Iris pigment epithelial cell (primary cell): ENCODE data around the gene JUN.

ENCODE experiments used
- DNase-seq: peaks from one replicate; pipeline ENCODE4 v3.0.0-alpha.2; 2011; ENCODE audit warnings: low read depth

The JUN gene

GRCh38 chr1:58783993-58784757, at the start of gene JUN:
Gene JUN, minus strand, starts transcription at chr1:58784047. Its CDS starts 977 bp downstream, at chr1:58783070.
- peak; percentile 100 for DNase-seq

DNA sequence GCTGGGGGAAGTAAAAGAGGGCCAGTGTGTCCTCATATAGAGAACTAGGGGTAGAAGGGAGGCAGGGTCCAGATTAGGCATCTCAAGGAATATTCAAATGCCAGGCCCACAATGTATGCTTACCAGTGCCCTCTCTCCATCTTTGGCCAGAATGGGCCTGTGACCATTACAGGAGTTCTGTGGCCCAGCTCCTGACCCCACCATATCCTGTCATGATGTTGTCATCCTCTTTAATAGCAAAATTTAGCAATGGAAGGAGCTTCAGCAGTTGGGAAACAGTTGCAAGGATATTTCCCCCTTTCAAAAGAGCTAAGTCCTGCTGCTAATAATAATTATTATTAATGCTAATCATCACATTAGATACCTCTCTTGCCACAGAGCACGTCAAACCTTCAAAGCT, 49.3 kb upstream of the JUN start:
- no peak for DNase-seq

- DNase-seq: no peak
Measured at GRCh38 chr1:58830291-58830690, 46.4 kb upstream of the JUN start.

DNA sequence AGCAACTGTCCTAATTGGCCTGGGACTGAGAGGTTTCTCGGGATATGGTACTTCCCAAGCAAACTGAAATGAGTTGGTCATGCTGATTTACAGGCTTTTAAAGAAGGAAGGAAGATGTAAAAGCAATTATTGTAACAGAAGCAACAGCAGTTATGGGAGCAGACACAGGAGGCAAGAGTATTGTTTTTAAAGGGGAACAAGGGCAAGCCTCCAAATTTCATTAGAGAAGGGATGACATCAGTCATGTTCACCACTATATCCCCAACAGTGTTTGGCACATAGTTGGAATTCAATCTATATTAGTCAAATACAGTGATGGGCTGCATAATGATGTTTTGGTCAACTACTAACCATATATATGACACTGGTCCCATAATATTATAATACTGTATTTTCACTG, 46.0 kb upstream of the JUN start:
- DNase-seq: no peak

- DNase-seq: no peak
Measured at GRCh38 chr1:58827298-58827697, 43.5 kb upstream of the JUN start.

- DNase-seq: no peak
Measured at GRCh38 chr1:58824753-58825389, 41.0 kb upstream of the JUN start.

DNA sequence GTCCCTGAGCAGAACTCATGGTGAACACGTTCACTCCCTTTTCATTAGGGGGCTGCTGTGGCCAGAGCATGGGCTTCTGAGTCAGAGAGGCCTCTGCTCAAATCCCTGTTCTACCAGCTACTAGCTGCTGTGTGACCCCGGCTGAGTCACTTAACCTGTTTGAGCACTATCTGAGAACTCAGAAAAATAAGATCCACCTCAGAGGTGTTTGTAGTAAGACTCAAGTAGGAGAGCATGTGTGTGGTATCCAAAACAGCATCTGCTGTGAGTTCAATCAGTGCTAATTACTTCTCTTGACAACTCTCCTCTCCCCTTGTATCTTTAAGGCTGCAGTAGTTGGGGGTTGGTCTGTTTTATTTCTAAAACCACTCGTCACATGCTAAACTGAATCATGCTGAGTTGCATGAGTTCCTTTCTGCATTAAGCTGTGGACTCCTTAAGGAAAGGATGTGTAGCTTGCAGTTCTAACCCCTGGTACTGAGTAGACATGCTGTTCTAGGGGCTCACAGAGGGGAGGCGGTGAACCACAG, 39.7 kb upstream of the JUN start:
- peak; percentile 95 for DNase-seq

DNA sequence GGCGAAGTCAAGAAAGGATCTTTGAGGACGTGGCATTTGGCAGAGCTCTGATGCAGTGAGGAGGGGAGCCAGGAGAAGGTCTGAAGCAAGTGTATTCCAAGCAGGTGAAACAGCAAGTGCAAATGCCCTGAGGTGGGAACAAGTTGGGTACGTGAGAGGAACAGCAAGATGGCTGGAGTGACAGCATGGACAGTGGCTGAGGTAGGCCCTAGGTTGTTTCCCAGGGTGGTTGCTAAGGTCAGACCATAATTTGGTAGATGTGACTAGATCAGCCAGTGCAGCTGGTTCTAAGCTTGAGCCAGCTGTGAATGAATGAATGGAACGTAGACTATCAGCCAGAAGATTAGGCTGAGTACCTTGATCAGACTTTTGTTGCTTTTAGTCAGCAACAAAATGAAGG, 37.5 kb upstream of the JUN start:
- no peak for DNase-seq

DNA sequence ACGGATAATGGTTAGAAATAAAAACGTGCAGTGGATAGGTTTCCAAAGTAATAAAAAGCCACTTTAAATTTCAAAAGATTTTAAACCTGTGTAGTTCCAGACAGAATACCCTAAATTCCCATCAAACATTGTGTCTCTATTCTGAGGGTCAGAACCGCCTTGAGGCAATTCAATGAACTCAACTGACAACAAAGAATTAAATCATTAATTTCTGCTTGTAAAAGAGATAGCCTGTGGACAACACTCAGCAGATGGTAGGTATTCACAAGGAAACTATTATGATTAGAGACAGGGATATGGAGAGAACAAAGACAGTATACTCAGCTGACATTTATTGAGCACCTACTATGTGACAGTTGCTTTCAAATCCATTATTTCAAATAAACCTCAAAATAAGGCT, 35.1 kb upstream of the JUN start:
- no peak for DNase-seq

GRCh38 chr1:58818075-58818474, 34.2 kb upstream of the JUN start:
- DNase-seq: peak; percentile 89

- DNase-seq: peak; percentile 40
Measured at GRCh38 chr1:58816747-58817221, 32.9 kb upstream of the JUN start.

DNA sequence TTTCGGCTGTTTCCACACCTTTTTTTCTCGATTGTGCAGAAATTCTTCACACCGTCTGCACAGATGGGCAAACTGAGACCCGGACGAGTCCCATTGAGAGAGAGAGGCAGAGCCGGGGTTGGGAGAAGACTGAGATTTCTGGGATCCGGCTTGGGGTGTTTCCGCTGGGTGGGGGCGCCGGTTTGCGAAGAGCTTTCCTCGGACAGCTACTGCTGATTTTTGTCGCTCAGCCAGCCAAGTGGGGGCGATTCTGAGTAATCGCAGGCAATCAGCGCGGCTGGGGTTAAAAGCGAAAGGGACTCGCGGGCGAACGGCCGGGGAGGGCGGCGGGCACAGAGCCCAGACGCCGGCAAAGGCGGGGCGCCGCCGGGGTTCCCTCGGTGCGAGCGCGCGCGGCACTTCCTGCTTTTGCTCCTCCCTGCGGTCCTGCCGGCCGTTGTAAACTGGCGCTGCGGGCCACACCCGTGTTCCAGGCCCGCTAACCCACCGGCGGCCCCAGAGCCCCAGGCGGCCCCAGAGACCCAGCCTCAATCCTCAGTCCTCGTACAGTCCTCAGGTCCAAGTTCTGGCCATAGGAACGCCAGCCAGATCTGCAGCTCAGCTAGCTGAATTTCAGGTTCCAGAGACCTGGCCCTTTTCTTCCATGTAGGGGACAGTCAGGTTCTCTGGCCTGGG, 32.4 kb upstream of the JUN start:
- peak; percentile 94 for DNase-seq

- DNase-seq: peak; percentile 53
Measured at GRCh38 chr1:58815686-58816071, 31.8 kb upstream of the JUN start.

DNA sequence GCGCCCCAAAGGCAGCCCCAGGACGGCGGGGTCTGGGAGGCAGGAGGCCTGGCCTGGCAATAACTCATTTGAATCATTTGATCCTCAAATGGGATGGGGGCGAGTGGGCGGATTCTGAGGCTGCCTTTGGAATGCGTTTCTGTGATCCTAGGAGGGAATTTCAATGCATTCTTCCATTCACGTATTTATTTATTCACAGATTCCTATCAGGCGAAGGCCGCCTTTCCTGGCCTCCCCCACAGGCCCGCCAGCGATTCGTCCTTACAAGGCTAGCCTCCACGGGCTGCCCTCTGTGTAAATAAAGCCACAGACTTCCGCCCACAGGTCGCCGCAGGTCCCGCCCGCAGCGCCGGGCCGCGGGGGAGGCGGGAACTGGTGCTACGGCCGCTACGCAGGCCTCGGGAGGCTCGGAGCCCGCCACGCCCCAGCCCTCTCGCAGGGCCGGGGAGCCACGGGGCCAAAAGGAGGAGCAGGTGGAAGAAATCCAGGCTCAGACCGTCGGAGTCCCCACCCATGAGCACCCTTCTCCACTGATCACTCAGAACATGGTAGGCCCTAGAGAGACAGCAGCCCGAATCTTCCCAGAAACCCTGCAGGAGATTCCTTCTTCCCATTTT, 31.3 kb upstream of the JUN start:
- peak; percentile 99 for DNase-seq

- DNase-seq: peak; percentile 29
Measured at GRCh38 chr1:58814251-58815068, 30.6 kb upstream of the JUN start.

GRCh38 chr1:58813801-58814200, 30.0 kb upstream of the JUN start:
- DNase-seq: no peak

DNA sequence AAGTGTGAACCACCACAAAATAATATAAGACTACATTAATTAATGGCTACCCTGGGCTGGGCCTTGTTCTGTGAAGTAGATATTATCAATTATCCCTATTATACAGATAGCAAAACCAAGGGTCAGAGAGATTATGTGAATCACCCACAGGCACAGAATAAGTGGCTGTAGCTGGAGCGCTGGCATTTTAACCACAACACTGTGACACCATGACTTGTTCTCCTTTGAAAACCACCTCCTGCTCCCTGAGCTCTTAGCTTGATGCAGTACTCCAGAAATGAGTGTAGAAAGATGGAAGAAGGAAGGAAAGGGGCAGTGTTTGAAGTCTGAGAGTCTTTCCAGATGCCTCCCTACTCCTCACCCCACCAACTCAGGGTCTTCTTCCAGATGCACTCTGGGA, 29.5 kb upstream of the JUN start:
- no peak for DNase-seq

DNA sequence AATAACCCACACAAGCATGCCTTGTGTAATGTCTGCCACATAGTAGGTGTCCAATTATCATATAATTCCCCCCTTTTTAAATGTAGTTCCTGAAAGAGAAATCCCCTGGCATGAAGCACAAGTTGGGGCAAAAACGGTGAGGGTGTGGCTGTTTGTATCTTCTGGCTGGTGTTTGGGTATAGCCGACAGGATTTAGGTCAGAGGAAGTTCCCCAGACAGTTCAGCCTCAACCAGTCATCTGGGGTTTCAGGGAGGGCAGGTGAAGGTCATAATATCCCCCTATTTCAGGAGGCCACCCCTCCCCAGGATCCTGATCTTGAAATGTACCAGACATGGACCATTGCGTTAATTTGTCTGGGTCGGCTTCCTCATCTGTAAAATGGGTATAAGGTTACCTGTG, 29.1 kb upstream of the JUN start:
- DNase-seq: no peak

- no peak for DNase-seq
Measured at GRCh38 chr1:58812468-58812867, 28.6 kb upstream of the JUN start.

DNA sequence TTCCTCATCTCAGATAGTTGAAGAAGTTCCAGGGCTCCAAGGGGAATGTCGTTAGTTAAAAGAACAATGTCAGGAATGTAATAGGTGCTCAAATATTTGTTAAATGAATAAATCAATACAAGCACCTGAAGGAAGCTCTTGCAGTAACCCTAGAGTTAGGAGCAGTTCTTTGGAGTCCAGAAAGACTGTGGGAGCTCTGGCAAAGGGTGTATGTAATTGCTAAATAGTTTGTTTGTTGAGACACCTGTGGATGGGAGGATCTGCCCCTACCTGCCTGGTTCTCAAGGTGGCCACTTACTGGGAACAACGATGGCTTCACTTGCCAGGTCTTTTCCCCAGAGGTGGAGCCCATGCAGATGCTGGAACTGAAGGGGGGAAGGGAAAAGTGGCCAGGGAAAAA, 27.5 kb upstream of the JUN start:
- no peak for DNase-seq

GRCh38 chr1:58809325-58810010, 25.6 kb upstream of the JUN start:
- DNase-seq: peak; percentile 90
